Glomerular endothelial cell (primary cell): Measurements from ENCODE around the gene STK11IP. TPM values are rescaled to one million over a fixed set of nuclear protein-coding genes. Genes with fewer than 3 reads are reported as not detected.

ENCODE experiments used
- total RNA-seq: library from RNA; depleted of rRNA; stranded (reverse); fragments of >200 nt; gene quantifications from 2 replicates; pipeline ENCODE4 v1.2.3, GENCODE V29; 2015

Gene STK11IP
- total RNA-seq, 1 donor from 2014 or later = 12.3 TPM

Other genes starting within 250 kb of the STK11IP start
- 48.9 and 50.9 TPM in 2 replicates for gene DNPEP, start 209.9 kb upstream of the STK11IP start, total RNA-seq
- not detected in 2 replicates for gene DES, start 179.5 kb upstream of the STK11IP start, total RNA-seq
- gene SPEG, start 163.0 kb upstream of the STK11IP start, total RNA-seq = 1.6 and 1.7 TPM in 2 replicates
- 33.8 and 33.9 TPM in 2 replicates for gene GMPPA, start 99.0 kb upstream of the STK11IP start, total RNA-seq
- gene ASIC4, start 83.4 kb upstream of the STK11IP start, total RNA-seq = not detected in 2 replicates
- gene CHPF, start 54.0 kb upstream of the STK11IP start, total RNA-seq = 37.0 and 53.7 TPM in 2 replicates
- 0.05 and 0.29 TPM in 2 replicates for gene TMEM198, start 53.8 kb upstream of the STK11IP start, total RNA-seq
- gene OBSL1, start 26.3 kb upstream of the STK11IP start, total RNA-seq = 11.9 and 20.6 TPM in 2 replicates
- gene INHA, start 25.5 kb upstream of the STK11IP start, total RNA-seq = not detected in 2 replicates
- 2.0 TPM in 2 replicates for gene SLC4A3, start 29.8 kb downstream of the STK11IP start, total RNA-seq